Esophagus mucosa (tissue), 1 donor: ENCODE data around the gene NPLOC4. TPM values are rescaled to one million over a fixed set of nuclear protein-coding genes. Genes with fewer than 3 reads are reported as not detected.
A peak's percentile ranks its signal among the peaks of the same experiment; 100 is the strongest.
"Not testable (repeated sequence)": the region's sequence is repeated elsewhere in the genome, so short reads cannot be mapped to it uniquely, and the experiment has no call there.

Experiments
- ATAC-seq: fragments of 200-7000 bp; cut with Tn5 transposase; one replicate; pipeline ENCODE4 v1.9.1; 2020
- total RNA-seq: library from RNA; stranded (reverse); gene quantifications from one replicate; pipeline ENCODE4 v1.2.4, GENCODE V29; 2023
- donor health status: DM: yes; HTN: yes; CAD: no.

The NPLOC4 gene
- total RNA-seq, 1 donor from 2014 or later, result 92.8 TPM

DNA sequence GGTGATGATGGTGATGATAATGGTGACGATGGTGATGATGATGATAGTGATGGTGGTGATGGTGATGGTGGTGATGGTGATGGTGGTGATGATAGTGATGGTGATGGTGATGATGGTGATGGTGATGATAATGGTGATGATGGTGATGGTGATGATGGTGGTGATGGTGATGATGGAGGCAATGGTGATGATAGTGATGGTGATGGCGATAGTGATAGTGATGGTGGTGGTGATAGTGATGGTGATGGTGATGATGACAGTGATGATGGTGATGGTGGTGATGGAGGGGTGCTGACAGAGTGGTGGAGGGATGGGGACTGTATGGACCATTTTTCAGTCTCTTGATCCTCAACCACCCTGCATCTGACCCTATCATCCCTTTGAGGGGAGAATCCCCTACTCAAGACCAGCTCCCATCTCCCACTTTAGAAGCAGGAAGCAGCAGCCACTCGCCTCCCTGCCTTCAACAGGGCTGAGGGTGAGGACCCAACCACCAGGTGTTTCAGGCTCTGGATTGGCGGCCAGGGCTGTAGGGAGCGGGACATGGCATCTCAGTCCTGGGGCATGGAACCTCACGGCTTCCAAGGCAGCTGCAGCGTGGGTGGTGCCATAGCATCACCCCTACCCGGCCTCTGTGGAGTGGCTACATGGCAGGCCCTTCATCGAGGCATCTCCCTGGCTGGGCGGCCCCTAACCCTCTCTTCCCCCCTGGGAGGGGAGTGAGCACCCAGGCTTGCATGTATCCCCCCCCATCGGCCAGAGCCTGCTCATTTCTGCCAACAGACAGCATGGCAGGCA is 104.2 kb downstream of the NPLOC4 start:
- no peak for ATAC-seq

DNA sequence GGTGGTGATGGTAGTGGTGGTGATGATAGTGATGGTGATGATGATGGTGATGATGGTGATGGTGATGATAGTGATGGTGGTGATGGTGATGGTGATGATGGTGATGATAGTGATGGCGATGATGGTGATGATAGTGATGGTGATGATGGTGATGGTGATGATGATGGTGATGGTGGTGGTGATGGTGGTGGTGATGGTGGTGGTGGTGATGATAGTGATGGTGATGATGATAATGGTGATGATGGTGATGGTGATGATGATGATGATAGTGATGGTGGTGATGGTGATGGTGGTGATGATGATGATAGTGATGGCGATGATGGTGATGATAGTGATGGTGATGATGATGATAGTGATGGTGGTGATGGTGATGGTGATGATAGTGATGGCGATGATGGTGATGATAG is 104.9 kb downstream of the NPLOC4 start:
- not testable (repeated sequence) for ATAC-seq

DNA sequence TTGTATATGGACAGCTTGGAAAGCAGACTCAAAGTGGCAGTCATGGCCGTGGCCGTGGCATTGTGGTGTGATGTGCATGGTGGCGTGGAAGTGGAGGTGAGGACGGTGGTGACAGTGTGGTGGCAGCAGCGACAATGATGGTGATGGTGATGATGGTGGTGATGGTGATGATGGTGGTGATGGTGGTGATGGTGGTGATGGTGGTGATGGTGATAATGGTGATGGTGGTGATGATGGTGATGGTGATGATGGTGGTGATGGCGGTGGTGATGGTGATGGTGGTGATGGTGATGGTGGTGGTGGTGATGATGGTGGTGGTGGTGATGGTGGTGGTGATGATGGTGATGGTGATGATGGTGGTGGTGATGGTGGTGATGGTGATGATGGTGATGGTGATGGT is 105.9 kb downstream of the NPLOC4 start:
- ATAC-seq, result not testable (repeated sequence)

- ATAC-seq, result no peak
Observed at GRCh38 chr17:81529437-81529803, 107.5 kb downstream of the NPLOC4 start.

DNA sequence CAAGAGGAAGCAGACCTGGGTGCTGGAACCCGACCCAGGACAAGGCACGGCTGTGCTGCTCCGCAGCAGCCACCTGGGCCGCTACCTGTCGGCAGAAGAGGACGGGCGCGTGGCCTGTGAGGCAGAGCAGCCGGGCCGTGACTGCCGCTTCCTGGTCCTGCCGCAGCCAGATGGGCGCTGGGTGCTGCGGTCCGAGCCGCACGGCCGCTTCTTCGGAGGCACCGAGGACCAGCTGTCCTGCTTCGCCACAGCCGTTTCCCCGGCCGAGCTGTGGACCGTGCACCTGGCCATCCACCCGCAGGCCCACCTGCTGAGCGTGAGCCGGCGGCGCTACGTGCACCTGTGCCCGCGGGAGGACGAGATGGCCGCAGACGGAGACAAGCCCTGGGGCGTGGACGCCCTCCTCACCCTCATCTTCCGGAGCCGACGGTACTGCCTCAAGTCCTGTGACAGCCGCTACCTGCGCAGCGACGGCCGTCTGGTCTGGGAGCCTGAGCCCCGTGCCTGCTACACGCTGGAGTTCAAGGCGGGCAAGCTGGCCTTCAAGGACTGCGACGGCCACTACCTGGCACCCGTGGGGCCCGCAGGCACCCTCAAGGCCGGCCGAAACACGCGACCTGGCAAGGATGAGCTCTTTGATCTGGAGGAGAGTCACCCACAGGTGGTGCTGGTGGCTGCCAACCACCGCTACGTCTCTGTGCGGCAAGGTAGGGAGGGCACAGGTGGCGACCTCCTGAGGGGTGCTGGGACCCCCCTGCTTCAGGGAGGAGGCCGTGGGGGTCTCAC is 108.1 kb downstream of the NPLOC4 start:
- no peak for ATAC-seq

DNA sequence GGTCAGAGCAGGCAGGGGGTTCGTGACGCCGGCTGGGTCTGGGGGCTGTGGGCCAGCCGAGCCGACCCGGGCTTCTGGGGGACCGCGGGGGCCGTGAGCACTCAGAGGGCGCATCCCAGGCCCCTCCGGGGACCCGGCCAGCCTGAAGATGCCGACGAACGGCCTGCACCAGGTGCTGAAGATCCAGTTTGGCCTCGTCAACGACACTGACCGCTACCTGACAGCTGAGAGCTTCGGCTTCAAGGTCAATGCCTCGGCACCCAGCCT is 108.6 kb downstream of the NPLOC4 start:
- no peak for ATAC-seq

- peak; percentile 42 for ATAC-seq
Observed at GRCh38 chr17:81527591-81528383, 109.1 kb downstream of the NPLOC4 start, which contains the start of gene FSCN2. FSCN2 (plus strand) TSS chr17:81528377; CDS start chr17:81528532, 155 bp downstream.

DNA sequence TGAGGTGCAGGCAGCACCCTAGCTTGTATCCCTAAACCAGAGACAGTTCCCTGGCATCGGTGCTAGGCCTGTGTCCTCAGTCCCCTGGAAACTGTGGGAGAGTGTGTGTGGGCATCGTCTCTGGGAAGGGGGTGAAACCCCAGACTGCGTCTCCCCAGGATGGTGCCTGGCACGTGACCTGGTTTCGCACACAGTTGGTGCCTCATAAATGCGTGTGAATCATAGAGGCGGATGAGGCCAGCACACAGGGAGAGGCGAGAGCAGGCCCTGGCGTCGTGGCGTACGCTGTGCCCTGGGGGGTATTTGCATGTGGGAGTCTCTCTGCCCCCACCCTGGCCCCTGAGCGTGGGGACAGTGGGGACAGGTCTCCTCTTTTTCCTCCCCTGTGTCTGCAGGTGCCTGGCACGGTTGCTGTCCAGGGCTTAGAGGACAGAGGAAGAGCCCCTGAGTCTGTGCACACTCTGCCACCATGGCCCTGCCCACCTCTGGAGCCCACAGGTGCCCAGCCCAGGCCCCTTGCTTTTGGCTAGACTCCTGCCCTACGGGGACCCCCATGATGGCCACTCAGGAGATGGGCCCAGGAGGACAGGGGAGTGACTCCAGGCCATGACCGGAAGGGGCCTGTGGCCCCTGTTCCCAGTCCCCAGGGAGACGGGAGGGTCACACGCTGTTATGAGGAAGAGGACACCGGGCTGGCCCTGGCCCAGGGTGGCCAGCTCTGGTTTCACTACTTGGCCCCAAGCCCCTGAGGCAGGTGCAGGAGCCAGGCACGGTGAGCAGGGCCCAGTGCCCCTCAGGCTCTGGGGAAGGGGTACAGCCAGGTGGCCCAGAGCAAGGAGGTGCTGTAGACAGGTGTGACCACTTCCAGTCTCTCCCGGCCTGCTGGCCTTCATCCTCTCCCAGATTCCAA is 110.0 kb downstream of the NPLOC4 start:
- ATAC-seq, result no peak

- ATAC-seq, result no peak
Observed at GRCh38 chr17:81524865-81525159, 112.1 kb downstream of the NPLOC4 start.

DNA sequence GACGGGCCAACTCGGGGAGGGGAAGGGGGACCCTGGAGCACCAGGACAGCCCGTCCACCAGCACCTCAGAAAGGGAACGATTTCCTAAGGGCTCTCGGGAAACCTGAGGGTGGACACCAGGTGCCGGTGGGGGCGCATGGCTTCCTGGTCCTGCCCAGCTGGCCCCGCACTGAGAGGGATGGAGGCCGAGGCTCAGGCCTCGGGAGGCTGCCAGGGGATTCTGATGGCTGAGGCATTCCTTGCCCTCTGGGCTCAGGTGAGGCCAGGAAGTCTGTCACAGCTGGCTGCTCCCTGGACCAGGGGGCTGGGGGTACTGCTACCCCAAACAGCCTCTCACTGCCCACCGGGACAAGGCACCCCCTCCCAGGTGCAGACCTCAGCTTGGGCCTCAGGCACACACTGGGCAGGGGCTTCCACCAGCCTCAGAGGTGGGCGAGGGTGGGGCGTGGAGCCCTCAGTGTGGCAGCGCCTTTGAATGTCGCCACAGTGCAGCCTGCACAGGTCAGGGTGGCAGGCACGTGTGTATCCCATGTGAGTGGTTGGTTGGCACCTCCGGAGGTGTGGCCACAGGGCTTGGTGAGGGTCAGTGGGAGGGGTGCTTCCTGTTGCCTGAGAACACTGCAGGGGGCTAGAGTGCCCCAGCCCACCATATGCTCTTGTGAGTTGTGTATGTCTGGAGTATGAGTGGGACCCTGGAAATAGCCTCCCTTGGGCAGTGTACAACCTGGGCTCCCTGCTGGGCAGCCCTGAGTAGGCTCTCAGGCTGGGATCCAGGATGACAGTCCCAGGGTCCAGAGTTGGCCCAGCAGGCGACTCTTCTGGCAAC is 112.7 kb downstream of the NPLOC4 start:
- no peak for ATAC-seq

GRCh38 chr17:81523402-81524038 is 113.4 kb downstream of the NPLOC4 start:
- ATAC-seq, result no peak

GRCh38 chr17:81522491-81523401 is 114.2 kb downstream of the NPLOC4 start:
- ATAC-seq, result no peak

DNA sequence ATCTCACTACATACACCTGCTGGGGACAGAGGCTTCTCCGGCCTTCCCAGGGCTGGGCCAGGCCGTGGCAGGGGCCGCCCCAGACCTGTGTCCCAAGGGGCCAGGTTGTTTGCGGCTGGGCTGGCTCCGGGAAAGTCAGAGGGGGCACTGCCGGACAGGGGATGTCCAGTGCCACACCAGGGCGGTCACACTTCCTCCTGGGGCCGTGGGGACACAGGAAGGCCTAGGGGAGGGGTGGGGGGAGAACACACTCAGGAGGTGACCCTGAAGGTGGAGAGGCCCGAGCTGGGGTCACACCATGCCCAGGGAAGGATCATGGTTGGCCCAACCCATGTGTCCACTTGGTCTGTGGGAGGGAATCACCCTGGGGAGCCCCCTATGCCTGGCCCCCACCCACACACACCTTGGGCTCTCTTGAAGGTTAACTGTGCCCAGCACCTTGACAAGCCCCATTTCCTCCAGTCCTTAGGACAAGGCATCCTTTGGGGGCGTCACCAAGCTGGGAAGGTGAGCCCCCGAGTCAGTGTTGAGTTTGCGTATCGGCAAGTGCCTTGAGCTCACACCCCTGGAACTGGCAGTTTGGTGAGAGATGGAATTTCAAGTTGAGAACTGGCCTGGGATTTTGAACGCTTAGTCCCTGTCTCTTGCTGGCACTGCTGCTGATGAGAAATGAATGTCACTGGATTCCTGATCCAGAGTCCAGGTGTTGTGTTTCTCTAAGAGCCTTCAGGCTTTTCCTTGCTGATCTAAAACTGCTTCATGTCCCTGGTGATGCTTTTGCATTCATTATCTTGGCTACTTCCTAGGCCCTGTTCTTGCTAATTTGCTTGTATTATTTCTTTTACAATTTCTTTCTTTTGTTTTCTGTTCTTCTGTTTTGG is 116.7 kb downstream of the NPLOC4 start:
- ATAC-seq, result no peak

DNA sequence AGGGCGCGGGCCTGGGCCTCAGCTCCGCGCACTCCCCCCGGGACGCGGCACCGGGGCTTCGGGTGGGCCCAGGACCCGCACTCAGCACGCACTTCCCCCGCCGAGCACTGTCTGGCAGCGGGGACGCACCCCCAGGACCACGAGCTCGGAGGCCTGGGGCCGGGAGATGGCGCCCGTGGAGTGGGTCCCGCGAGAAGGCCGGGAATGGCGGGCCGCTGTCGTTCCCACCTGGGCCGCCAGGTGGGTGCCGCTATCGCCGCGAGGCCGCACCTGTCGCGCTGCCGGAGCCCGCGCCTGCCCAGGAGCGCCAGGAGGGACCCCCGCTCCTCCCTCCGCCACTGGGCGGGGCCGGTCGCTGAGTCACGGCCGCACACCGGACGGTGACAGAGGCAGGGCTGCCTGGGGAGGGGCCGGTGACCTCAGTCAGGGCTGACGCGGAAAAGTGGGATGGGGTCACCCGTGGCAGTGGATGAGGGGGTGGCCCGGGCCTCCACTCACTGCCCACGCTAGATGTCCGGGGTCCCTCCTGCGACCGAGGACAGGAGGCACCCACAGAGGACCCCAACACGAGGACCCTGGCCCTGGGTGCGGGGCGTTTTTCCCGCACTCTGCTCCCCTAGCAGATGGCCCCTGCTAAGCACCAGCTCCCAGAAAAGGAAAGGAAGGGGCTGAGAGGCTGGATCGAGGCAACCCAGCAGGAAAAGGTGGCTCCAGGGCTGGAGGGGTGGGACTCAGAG is 117.5 kb downstream of the NPLOC4 start:
- ATAC-seq, result peak; percentile 65

- ATAC-seq, result peak; percentile 41
Observed at GRCh38 chr17:81518785-81519283, 118.1 kb downstream of the NPLOC4 start.

DNA sequence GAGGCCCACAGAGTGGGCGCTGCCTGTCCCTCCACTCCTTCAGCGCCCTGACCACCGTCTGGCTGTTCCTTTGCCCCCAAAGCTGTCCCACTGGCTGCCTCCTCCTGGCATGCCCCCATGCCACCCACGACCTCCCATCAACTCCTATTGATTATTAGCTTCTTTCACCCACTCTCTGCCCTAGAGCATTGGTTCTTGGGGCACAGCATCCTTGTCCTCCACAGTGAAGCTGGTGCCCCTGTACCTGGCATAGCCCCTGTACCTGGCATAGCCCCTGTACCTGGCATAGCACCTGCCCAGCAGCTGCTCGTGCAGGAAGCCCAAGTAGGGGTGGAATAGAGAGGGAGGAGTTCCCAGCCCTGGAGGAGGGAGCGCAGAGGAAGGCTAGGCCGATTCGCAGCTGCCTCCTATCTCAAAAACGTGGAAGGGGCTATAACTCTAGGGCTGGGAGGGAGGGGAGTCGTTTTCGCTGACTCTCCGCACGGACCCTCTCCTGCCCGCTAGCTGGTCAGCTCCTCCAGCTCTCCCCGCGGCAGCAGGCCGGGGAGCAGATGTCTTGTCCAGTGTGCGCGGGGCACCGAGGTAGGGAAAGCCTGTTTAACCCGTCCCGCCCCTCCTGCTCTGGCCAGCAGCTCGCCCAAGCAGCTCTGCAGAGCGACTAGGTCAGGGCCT is 118.7 kb downstream of the NPLOC4 start:
- peak; percentile 0 for ATAC-seq
